ENCODE results near the gene PALLD. TPM values are rescaled to one million over a fixed set of nuclear protein-coding genes. Genes with fewer than 3 reads are reported as not detected.

The PALLD gene
- polyA plus RNA-seq, 1 donor from 2014 or later, result 20.5 TPM

DNA sequence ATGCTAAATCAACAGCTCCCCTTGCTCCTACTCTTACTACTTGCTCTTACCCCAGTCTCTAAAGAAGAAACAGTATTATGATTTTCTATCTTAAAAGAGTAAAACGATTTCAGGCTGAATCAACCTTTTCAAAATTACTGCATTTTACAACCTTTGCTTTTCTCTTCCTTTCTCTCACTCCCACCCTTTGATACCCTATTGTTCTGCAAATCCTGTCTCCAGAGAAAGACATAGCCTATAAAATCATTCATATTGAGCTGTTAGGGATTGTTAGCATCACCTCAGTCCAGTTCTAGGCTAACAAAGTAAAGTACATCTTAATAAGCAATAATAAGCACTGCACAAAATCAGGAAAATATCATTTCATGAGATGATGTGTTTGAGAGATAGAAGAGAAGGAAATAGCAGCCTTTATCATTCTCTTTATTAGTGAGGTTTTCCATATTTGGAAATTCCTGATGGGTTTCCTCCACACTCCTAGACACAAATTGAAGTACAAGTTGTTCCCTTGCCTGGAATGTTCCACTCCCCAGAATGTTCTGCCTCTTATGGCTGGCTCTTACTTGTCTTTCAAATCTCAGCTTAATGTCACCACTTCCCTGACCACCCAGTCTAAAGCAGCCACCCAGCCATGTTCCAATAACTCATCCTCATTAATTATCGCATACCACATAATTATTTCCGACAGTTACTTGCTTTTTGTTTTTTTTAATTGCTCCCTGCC, 219.7 kb downstream of the PALLD start:
- Histone ChIP-seq H3K27me3 (ENCODE audit: insufficient read depth, low read depth, low read length) (no peaks in the 10 kb centered on the region), H3K79me2 (replicated peaks; ENCODE audit: insufficient read depth, low read length) (no peaks in the 10 kb centered on the region), H3K9me2 (ENCODE audit: insufficient read depth, low read length) (no peaks in the 10 kb centered on the region), H3K9me3 (ENCODE audit: low read length) (no peaks in the 10 kb centered on the region), H3K36me3 (ENCODE audit: insufficient read depth, low read length) (no peaks in the 10 kb centered on the region), H3K27ac (ENCODE audit: low read length) (no peak overlapping the region), H3K4me2 (ENCODE audit: low read length) (no peak overlapping the region), H3F3A (ENCODE audit: insufficient read depth, low read length, poor library complexity, severe bottlenecking) (no peaks in the 10 kb centered on the region), H2AFZ (ENCODE audit: low read depth, low read length) (no peak overlapping the region), H4K20me1 (ENCODE audit: insufficient read depth) (no peaks in the 10 kb centered on the region), H3K9ac (ENCODE audit: low read length) (no peak overlapping the region), H3K4me3 (ENCODE audit: low read length) (no peak overlapping the region)
- TF ChIP-seq TAF1 (IDR thresholded peaks at IDR 0.05; ENCODE audit: low read depth) (no peak), POLR2AphosphoS5 (IDR thresholded peaks at IDR 0.05) (no peak), MXI1 (conservative IDR thresholded peaks at IDR 0.05; ENCODE audit: poor library complexity, severe bottlenecking) (no peak), EZH2 (IDR thresholded peaks at IDR 0.05; ENCODE audit: borderline replicate concordance, insufficient read depth, low read length, poor library complexity, severe bottlenecking) (no peak)
- TF ChIP-seq, protein P1, sequence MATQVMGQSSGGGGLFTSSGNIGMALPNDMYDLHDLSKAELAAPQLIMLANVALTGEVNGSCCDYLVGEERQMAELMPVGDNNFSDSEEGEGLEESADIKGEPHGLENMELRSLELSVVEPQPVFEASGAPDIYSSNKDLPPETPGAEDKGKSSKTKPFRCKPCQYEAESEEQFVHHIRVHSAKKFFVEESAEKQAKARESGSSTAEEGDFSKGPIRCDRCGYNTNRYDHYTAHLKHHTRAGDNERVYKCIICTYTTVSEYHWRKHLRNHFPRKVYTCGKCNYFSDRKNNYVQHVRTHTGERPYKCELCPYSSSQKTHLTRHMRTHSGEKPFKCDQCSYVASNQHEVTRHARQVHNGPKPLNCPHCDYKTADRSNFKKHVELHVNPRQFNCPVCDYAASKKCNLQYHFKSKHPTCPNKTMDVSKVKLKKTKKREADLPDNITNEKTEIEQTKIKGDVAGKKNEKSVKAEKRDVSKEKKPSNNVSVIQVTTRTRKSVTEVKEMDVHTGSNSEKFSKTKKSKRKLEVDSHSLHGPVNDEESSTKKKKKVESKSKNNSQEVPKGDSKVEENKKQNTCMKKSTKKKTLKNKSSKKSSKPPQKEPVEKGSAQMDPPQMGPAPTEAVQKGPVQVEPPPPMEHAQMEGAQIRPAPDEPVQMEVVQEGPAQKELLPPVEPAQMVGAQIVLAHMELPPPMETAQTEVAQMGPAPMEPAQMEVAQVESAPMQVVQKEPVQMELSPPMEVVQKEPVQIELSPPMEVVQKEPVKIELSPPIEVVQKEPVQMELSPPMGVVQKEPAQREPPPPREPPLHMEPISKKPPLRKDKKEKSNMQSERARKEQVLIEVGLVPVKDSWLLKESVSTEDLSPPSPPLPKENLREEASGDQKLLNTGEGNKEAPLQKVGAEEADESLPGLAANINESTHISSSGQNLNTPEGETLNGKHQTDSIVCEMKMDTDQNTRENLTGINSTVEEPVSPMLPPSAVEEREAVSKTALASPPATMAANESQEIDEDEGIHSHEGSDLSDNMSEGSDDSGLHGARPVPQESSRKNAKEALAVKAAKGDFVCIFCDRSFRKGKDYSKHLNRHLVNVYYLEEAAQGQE (IDR thresholded peaks at IDR 0.05; ENCODE audit: borderline replicate concordance), result no peak

DNA sequence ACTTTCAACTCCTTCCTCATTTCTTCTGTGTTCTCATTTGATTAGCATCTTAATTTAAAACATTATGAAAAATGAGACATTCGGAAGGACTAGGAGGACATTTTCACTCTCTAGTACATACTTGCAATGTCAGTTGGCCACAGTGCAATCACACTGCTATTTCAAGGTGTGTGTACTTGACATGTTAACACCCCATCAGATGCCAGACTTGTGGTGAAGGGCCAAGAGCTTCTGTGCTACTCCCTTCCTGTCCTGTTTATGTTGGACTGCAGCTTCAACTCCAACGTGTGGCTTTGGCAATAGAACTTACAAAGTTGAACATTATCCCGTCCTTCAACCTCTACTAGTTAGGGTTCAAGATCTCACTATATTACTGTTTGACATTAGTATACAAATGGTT, 221.0 kb downstream of the PALLD start:
- H3K9me2 ChIP-seq (ENCODE audit: insufficient read depth, low read length), result no peaks in the 10 kb centered on the region
- H3K79me2 ChIP-seq (replicated peaks; ENCODE audit: insufficient read depth, low read length), result no peaks in the 10 kb centered on the region
- no peaks in the 10 kb centered on the region for H3F3A ChIP-seq (ENCODE audit: insufficient read depth, low read length, poor library complexity, severe bottlenecking)
- no peaks in the 10 kb centered on the region for H4K20me1 ChIP-seq (ENCODE audit: insufficient read depth)
- H3K27ac ChIP-seq (ENCODE audit: low read length), result no peak overlapping the region
- no peaks in the 10 kb centered on the region for H3K27me3 ChIP-seq (ENCODE audit: insufficient read depth, low read depth, low read length)
- no peaks in the 10 kb centered on the region for H3K36me3 ChIP-seq (ENCODE audit: insufficient read depth, low read length)
- H3K4me3 ChIP-seq (ENCODE audit: low read length), result no peak overlapping the region
- H3K9me3 ChIP-seq (ENCODE audit: low read length), result no peaks in the 10 kb centered on the region
- no peak overlapping the region for H3K9ac ChIP-seq (ENCODE audit: low read length)
- TF ChIP-seq, protein P1 (IDR thresholded peaks at IDR 0.05; ENCODE audit: borderline replicate concordance), result no peak
- TF ChIP-seq EP300 (conservative IDR thresholded peaks at IDR 0.05; ENCODE audit: poor library complexity, severe bottlenecking) (no peak), EZH2 (IDR thresholded peaks at IDR 0.05; ENCODE audit: borderline replicate concordance, insufficient read depth, low read length, poor library complexity, severe bottlenecking) (no peak), SMC3 (conservative IDR thresholded peaks at IDR 0.05; ENCODE audit: poor library complexity) (no peak), MXI1 (conservative IDR thresholded peaks at IDR 0.05; ENCODE audit: poor library complexity, severe bottlenecking) (no peak), TAF1 (IDR thresholded peaks at IDR 0.05; ENCODE audit: low read depth) (no peak), RAD21 (conservative IDR thresholded peaks at IDR 0.05) (no peak)
- TF ChIP-seq, protein P2, sequence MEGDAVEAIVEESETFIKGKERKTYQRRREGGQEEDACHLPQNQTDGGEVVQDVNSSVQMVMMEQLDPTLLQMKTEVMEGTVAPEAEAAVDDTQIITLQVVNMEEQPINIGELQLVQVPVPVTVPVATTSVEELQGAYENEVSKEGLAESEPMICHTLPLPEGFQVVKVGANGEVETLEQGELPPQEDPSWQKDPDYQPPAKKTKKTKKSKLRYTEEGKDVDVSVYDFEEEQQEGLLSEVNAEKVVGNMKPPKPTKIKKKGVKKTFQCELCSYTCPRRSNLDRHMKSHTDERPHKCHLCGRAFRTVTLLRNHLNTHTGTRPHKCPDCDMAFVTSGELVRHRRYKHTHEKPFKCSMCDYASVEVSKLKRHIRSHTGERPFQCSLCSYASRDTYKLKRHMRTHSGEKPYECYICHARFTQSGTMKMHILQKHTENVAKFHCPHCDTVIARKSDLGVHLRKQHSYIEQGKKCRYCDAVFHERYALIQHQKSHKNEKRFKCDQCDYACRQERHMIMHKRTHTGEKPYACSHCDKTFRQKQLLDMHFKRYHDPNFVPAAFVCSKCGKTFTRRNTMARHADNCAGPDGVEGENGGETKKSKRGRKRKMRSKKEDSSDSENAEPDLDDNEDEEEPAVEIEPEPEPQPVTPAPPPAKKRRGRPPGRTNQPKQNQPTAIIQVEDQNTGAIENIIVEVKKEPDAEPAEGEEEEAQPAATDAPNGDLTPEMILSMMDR (IDR thresholded peaks at IDR 0.05; ENCODE audit: poor library complexity, severe bottlenecking), result no peak
- H3K4me2 ChIP-seq (ENCODE audit: low read length), result no peak overlapping the region
- H2AFZ ChIP-seq (ENCODE audit: low read depth, low read length), result no peak overlapping the region
